ENCODE data around the gene MRPL22. TPM values are rescaled to one million over a fixed set of nuclear protein-coding genes. Genes with fewer than 3 reads are reported as not detected.
"Not testable (repeated sequence)": the region's sequence is repeated elsewhere in the genome, so short reads cannot be mapped to it uniquely, and the experiment has no call there.

Gene MRPL22
- total RNA-seq, 2 donors from 2014 or later, result 25.4 to 30.1 TPM

GRCh38 chr5:154898210-154898609 lies 42.7 kb upstream of the MRPL22 start:
- peaks cover 80% of the 10 kb centered on the region for H3K36me3 ChIP-seq
- no peaks in the 10 kb centered on the region for H3K9me3 ChIP-seq
- H3K27ac ChIP-seq, result no peak overlapping the region
- H3K4me1 ChIP-seq, result no peaks in the 10 kb centered on the region
- no peak for TF ChIP-seq CTCF (IDR thresholded peaks at IDR 0.05)
- no peaks in the 10 kb centered on the region for H3K27me3 ChIP-seq
- no peak overlapping the region for H3K4me3 ChIP-seq
- DNase-seq (ENCODE audit: low spot score), result no peak

- DNase-seq (ENCODE audit: low spot score), result no peak
- H3K27ac ChIP-seq, result no peak overlapping the region
- H3K27me3 ChIP-seq, result no peaks in the 10 kb centered on the region
- H3K4me3 ChIP-seq, result no peak overlapping the region
- peaks cover 75% of the 10 kb centered on the region for H3K36me3 ChIP-seq
- H3K9me3 ChIP-seq, result no peaks in the 10 kb centered on the region
- TF ChIP-seq CTCF (IDR thresholded peaks at IDR 0.05), result no peak
- no peaks in the 10 kb centered on the region for H3K4me1 ChIP-seq
Measured at GRCh38 chr5:154899151-154899816, 41.6 kb upstream of the MRPL22 start.

GRCh38 chr5:154900066-154900465 lies 40.8 kb upstream of the MRPL22 start:
- H3K27me3 ChIP-seq, result no peaks in the 10 kb centered on the region
- no peak for TF ChIP-seq CTCF (IDR thresholded peaks at IDR 0.05)
- H3K4me3 ChIP-seq, result no peak overlapping the region
- H3K9me3 ChIP-seq, result no peaks in the 10 kb centered on the region
- peak overlapping the region in 1 of 2 donors; percentile 7 for H3K27ac ChIP-seq
- H3K36me3 ChIP-seq, result peaks cover 80% of the 10 kb centered on the region
- no peaks in the 10 kb centered on the region for H3K4me1 ChIP-seq
- DNase-seq (ENCODE audit: low spot score), result no peak

- no peaks in the 10 kb centered on the region for H3K9me3 ChIP-seq
- TF ChIP-seq CTCF (IDR thresholded peaks at IDR 0.05), result no peak
- H3K36me3 ChIP-seq, result peaks cover 71% of the 10 kb centered on the region
- H3K4me3 ChIP-seq, result no peak overlapping the region
- no peaks in the 10 kb centered on the region for H3K4me1 ChIP-seq
- no peak for DNase-seq (ENCODE audit: low spot score)
- no peaks in the 10 kb centered on the region for H3K27me3 ChIP-seq
- no peak overlapping the region for H3K27ac ChIP-seq
Measured at GRCh38 chr5:154901276-154901675, 39.6 kb upstream of the MRPL22 start.

- Histone ChIP-seq H3K27me3 (no peaks in the 10 kb centered on the region), H3K4me3 (no peak overlapping the region), H3K36me3 (peaks cover 73% of the 10 kb centered on the region), H3K9me3 (no peaks in the 10 kb centered on the region), H3K4me1 (no peaks in the 10 kb centered on the region), H3K27ac (no peak overlapping the region)
- TF ChIP-seq CTCF (IDR thresholded peaks at IDR 0.05), result no peak
- DNase-seq (ENCODE audit: low spot score), result no peak
Measured at GRCh38 chr5:154901913-154902312, 39.0 kb upstream of the MRPL22 start.

- not testable (repeated sequence) for H3K27ac ChIP-seq; DNase-seq (ENCODE audit: low spot score); H3K27me3 ChIP-seq; H3K9me3 ChIP-seq; H3K4me1 ChIP-seq; H3K4me3 ChIP-seq
- H3K36me3 ChIP-seq, result peaks cover 74% of the 10 kb centered on the region
Measured at GRCh38 chr5:154905601-154906000, 35.3 kb upstream of the MRPL22 start.

Data from right atrium auricular region (tissue), 2 donors.